ENCODE measurements around the gene ISX.
"Not testable (repeated sequence)": the region's sequence is repeated elsewhere in the genome, so short reads cannot be mapped to it uniquely, and the experiment has no call there.

The ISX gene

GRCh38 chr22:35043934-35044319 is 22.0 kb upstream of the ISX start:
- TF ChIP-seq, protein P1, sequence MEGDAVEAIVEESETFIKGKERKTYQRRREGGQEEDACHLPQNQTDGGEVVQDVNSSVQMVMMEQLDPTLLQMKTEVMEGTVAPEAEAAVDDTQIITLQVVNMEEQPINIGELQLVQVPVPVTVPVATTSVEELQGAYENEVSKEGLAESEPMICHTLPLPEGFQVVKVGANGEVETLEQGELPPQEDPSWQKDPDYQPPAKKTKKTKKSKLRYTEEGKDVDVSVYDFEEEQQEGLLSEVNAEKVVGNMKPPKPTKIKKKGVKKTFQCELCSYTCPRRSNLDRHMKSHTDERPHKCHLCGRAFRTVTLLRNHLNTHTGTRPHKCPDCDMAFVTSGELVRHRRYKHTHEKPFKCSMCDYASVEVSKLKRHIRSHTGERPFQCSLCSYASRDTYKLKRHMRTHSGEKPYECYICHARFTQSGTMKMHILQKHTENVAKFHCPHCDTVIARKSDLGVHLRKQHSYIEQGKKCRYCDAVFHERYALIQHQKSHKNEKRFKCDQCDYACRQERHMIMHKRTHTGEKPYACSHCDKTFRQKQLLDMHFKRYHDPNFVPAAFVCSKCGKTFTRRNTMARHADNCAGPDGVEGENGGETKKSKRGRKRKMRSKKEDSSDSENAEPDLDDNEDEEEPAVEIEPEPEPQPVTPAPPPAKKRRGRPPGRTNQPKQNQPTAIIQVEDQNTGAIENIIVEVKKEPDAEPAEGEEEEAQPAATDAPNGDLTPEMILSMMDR (IDR thresholded peaks at IDR 0.05; ENCODE audit: low read depth, low read length) = no peak
- DNase-seq (ENCODE audit: extremely low read depth, low read depth) = no peak

DNA sequence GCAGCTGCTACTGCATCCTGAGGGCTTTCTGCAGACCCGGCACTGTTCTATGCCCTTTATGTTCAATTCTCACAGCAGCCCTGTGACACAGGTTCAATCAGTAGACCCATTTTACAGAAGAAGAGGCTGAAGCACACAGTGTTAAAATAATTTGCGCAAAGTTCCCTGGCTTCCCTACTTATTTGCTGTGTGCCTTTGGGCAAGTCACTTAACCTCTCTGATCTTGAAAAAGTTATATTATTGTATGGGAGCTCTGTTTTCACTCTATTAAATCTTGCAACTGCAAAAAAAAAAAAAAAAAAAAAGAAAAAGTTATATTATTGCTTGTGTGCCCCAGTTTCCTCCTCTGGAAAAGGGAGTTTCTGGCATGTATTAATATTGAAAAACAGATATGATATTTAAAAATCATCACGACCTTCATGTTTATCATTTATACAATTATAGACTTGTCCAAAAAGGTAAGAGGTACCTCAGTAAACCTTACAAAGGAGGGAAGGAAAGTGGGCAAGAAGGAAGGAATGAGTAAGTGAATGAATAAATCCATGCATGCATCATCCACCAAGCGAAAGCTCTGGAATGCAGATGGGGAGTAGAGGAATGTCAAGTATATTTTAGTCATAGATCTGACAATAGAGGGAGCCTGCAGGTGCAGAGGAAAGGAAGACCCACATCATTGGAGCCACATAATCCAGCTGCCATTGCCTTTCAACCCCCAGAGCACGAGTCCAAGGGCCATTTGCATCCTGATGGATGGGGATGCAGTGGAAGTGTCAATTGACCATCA is 21.2 kb upstream of the ISX start:
- DNase-seq (ENCODE audit: extremely low read depth, low read depth) = no peak
- TF ChIP-seq, protein P1 (IDR thresholded peaks at IDR 0.05; ENCODE audit: low read depth, low read length) = no peak

GRCh38 chr22:35045451-35045850 is 20.5 kb upstream of the ISX start:
- TF ChIP-seq, protein P1 (IDR thresholded peaks at IDR 0.05; ENCODE audit: low read depth, low read length) = no peak
- no peak for DNase-seq (ENCODE audit: extremely low read depth, low read depth)

GRCh38 chr22:35046744-35047462 is 19.1 kb upstream of the ISX start:
- TF ChIP-seq, protein P1 (IDR thresholded peaks at IDR 0.05; ENCODE audit: low read depth, low read length) = no peak
- no peak for DNase-seq (ENCODE audit: extremely low read depth, low read depth)

DNA sequence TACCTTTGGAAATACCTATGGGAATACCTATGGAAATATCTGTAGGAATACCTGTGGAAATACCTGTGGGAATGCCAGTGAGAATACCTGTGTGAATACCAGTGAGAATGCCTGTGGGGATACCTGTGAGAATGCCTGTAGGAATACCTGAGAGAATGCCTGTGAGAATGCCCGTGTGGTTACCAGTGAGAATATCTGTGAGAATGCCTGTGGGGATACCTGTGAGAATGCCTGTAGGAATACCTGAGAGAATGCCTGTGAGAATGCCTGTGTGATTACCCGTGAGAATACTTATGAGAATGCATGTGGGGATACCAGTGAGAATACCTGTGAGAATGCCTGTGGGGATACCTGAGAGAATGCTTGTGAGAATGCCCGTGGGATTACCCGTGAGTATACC is 15.9 kb upstream of the ISX start:
- not testable (repeated sequence) for DNase-seq (ENCODE audit: extremely low read depth, low read depth)

DNA sequence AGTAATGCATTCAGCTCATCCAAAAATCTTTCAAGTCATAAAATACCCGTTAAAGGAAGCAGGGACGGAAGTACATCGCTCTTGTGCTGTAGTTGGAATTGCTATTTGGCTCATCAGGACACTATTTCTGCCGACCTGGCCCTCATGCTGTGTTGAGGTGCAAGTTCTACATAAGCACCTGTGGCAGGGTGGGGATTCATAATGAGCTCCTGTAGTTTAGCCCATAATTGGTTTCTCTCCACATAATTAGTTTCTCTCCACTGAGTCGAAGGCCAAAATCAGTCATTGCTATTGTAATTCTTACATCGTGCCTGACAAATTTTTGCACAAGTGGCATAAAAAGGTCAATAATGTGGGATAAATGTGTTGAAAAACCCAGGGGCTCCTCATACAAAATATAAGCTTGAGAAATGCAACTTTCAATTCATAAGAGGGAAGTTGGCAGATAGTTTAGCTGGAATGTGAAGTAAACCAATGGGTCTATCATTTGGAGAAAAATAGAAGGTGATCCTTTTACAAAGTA is 14.9 kb upstream of the ISX start:
- no peak for DNase-seq (ENCODE audit: extremely low read depth, low read depth)
- TF ChIP-seq, protein P1 (IDR thresholded peaks at IDR 0.05; ENCODE audit: low read depth, low read length) = no peak

DNA sequence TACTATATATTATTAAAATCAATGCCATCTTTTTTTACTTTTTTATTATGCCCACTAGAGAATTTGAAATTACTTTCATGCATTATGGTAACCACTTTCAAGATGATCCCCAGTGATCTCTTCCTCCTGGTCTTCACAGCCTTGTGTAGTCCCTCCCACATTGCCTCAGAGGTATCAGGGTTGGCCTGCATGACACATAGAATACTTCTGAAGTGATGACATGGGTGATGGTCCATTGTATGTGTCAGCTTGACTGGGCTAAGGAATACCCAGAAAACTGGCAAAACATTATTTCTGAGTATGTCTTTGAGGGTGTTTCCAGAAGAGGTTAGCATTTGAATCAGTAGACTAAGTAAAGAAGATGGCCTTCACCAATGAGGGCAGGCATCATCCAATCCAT is 14.2 kb upstream of the ISX start:
- DNase-seq (ENCODE audit: extremely low read depth, low read depth) = no peak
- TF ChIP-seq, protein P1 (IDR thresholded peaks at IDR 0.05; ENCODE audit: low read depth, low read length) = no peak

Measured in AG09319 (cell line).